ENCODE measurements around the gene SHISA7.
"Not testable (repeated sequence)": the region's sequence is repeated elsewhere in the genome, so short reads cannot be mapped to it uniquely, and the experiment has no call there.

SHISA7 gene

GRCh38 chr19:55463583-55464031 lies 20.5 kb upstream of the SHISA7 start:
- DNase-seq (ENCODE audit: low spot score), result no peak

- DNase-seq (ENCODE audit: low spot score), result no peak
Measured at GRCh38 chr19:55462722-55463121, 19.6 kb upstream of the SHISA7 start.

GRCh38 chr19:55461974-55462626 lies 19.0 kb upstream of the SHISA7 start:
- DNase-seq (ENCODE audit: low spot score), result no peak

GRCh38 chr19:55461259-55461973 lies 18.3 kb upstream of the SHISA7 start, which contains the start of gene ISOC2:
Gene ISOC2, minus strand, starts transcription at chr19:55461642. Its CDS starts 5,156 bp downstream, at chr19:55456486.
- peak; percentile 100 for DNase-seq (ENCODE audit: low spot score)

GRCh38 chr19:55460670-55461258 lies 17.7 kb upstream of the SHISA7 start:
- no peak for DNase-seq (ENCODE audit: low spot score)

DNA sequence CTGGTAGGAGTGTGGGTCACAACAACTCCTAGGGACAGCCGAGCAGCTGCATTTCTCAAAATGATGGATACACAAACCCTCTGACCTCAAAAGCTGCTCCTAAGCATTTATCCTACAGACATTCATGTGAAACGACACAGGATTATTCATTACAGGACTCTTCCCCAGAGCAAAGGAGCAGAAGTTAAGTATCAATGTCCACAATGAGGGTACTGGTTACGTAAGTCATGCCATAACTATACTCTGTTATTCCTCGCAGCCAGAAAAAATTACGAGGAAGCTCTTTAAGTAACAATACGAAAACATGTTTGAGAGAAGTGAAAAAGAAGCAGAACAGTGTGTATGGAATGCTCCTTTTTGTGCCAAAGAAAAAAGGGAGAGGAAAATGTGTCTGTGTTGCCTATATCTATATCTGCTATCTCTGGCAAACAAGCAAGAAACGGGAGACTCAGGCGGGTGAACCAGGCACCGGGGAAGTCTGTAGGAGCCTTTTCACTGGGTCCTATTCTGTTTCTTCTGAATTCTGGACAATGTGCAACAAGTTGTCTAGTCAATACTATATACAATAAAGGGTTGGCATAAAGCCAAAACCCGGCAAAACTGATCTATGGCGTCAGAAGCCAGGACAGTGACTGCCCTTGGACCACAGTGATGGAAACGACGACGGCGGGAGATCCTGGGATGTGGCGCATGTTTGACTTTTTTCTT lies 17.0 kb upstream of the SHISA7 start:
- no peak for DNase-seq (ENCODE audit: low spot score)

- no peak for DNase-seq (ENCODE audit: low spot score)
Measured at GRCh38 chr19:55459551-55459949, 16.4 kb upstream of the SHISA7 start.

- no peak for DNase-seq (ENCODE audit: low spot score)
Measured at GRCh38 chr19:55457683-55458457, 14.8 kb upstream of the SHISA7 start.

GRCh38 chr19:55456347-55456746 lies 13.2 kb upstream of the SHISA7 start:
- no peak for DNase-seq (ENCODE audit: low spot score)

DNA sequence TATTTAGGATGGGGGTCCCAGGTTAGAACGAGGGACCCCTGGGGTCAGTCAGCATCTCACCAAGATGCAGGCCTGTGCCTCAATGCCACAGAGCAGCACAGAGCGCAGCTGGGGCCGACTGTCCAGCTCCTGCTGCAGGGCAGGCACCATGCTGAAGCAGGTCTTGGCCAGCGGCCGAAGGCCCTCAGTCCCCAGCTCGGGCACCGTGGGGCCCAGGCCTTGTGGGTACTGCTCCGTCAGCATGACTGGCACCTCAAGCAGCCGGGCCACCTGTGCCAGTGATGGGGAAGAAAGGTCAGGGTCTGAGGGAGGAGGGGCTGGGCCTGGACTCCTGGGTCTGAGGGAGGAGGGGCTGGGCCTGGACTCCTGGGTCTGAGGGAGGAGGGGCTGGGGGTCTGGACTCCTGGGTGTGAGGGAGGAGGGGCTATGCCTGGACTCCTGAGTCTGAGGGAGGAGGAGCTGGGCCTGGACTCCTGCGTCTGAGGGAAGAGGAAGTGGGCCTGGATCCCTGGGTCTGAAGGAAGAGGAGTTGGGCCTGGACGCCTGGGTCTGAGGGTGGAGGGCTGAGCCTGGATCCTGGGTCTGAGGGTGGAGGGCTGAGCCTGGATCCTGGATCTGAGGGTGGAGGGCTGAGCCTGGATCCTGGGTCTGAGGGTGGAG lies 12.6 kb upstream of the SHISA7 start:
- DNase-seq (ENCODE audit: low spot score), result no peak

- peak; percentile 36 for DNase-seq (ENCODE audit: low spot score)
Measured at GRCh38 chr19:55454787-55455243, 11.7 kb upstream of the SHISA7 start.

- no peak for DNase-seq (ENCODE audit: low spot score)
Measured at GRCh38 chr19:55453511-55454260, 10.6 kb upstream of the SHISA7 start.

DNA sequence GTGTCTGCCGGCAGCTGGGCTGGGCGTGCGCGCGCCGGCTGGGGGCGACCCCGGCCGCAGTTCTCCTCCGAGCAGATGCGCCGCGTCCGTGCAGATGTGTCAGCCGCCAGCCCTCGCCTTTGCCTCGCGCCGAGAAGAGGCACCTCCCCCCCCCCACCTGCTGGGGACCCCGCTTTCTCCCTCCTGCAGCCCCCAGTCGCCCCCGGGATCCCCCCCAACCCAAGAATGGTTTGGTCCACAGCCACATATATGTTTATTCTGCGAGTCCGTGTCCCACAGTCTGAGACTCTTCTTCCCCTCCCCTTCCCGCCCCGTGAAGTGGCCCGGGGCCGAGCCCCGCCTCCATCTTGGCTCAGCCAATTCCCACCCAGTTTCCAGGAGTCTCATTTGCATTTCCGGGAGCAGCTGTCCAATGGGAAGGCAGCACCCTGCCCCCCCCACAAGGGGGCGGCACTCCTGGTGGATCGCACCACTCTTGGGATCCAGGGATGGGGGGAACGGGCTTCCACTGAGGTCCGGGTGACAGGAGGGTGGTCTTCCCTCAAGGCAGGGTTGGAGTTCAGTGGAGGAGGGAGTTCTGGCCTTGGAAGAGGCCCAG lies 9.7 kb upstream of the SHISA7 start:
- peak; percentile 8 for DNase-seq (ENCODE audit: low spot score)

GRCh38 chr19:55451965-55452748 lies 9.1 kb upstream of the SHISA7 start:
- no peak for DNase-seq (ENCODE audit: low spot score)

DNA sequence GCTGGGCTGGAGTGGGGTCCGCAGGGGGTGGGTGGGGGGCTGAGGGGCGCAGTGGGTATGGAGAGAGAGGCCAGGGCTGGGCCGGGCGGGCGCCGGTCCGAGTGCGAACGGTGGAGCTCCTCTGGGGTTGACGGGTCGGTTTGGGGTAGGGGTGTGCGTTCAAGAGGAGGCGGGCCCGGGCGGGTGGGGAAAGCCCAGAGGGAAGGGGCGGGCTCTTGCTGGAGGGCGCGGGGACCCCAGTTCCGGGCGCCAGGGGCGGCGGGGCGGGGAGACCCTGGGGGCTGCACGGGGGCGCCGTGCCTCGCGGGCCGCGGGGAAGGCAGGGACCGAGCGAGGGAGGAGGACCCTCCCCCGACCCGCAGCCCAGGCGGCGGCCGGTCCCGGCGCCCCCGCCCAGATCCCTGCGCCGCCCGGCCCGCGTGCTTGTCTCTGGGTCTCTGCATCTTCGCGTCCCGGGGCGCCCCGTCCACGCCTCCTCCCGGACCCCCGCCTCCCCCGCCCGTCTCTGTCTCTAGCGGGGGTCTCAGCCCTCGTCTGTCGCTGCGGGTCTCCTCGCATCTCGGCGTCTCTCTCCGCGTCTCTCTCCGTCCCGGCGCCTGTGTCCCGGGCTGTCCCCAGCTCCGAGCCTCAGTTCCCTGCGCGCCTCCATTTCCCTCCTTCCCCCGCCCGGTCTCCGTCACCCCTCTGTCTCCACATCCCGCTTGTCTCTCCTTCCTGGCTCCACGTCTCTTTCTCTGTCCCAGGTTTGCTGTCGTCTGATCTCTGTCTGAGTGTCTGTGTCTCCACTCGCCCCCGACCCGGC lies 8.3 kb upstream of the SHISA7 start:
- no peak for DNase-seq (ENCODE audit: low spot score)

DNA sequence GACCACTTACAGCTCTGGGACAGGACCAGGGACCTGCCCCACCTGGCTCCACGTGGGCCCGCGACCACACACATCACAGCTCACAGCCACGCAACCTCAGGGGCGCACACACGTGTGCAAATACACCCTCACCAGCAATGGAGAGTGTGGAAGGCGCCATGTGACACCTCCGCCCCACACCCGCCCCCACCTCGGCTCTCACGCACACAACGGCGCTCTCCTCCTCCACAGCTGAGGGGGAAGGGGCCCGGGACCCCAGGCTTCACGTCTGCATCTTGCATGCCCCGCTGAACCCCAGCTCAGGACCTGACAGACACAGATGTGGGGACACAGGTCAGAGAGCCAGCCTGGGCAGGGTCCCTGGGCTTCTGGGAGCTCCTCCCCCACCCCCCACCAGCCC lies 6.4 kb upstream of the SHISA7 start:
- no peak for DNase-seq (ENCODE audit: low spot score)

GRCh38 chr19:55448175-55448490 lies 5.0 kb upstream of the SHISA7 start:
- not testable (repeated sequence) for DNase-seq (ENCODE audit: low spot score)

GRCh38 chr19:55447421-55448174 lies 4.5 kb upstream of the SHISA7 start:
- DNase-seq (ENCODE audit: low spot score), result no peak
